HG03097 (cell line): ENCODE data around the gene PTCHD4.

Source experiments
- ATAC-seq: cut with Tn5 transposase; IDR thresholded peaks from one replicate; pipeline ENCODE4 v1.9.1; 2021; ENCODE audit not compliant: unreplicated experiment, low FRiP score

Gene PTCHD4

DNA sequence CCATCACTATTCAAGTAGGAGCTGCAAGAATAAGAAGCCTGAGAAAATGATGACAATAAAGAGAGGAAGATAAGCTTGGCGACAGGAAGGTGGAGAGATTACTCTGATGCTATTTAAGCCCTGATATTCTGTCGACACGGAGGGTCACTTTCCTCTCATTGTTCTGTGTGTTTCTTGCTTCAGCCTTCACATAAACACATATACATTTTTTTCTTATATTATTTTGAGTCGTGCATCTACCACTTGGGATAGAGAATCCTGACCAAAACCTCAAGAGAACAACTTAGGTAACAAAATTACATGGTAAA, 10.5 kb downstream of the PTCHD4 start:
- ATAC-seq = no peak

DNA sequence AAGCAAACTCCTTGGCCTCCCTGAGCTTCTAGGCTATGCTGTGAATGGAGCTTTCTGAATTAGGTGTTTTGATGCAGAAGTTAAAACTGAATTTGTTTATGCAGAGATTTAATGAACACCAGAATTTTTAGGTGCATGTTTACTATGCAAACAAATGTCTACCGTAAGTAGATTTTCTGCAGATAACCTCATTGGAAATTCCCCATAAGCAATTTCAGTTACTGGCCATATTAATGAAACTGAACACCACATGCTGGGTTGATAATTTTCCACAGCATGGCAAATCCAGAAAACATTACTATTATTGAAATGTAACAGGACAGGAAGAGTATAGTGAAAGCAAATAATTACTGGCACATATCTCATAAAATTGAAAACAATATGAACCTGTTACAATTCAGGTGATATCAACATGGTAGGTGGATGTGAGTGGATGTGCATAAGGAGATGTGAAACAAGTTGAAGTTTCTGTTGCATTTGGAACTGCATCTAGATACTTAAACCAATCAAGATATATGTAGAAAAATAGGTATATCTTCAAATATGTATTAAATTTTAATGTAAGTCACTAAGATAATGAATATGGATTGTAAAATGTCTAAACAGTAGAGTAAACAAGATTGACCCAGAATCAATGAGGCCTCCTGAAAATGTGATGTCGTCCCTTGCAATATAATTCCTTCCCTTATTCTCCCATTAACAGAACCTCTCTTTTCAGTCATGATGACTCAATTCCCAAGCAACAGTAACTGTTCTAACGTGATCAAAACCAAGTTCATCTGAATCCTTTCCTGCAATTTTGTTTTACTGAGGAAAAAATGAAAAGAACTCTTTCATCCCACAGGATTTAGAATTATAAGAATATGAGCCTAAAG, 11.0 kb downstream of the PTCHD4 start:
- no peak for ATAC-seq

DNA sequence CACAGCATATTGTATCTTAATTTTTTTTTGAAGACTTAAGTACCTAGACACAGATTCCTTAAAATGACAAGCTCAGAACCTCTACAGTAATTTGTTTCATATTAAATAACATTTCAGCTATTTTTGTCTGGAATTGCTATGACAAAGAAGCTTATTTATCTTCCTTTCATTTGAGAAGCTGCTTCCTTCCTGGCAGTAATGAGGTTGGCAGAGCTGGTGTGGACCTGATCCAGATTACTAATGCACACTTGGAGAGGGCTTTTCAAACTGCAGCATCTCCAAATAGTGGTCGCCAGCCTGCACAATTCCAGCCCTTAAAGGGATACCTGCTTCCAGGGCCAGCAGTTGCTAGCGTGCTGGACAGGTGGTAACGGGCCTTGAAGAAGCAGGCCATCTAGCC, 12.1 kb downstream of the PTCHD4 start:
- no peak for ATAC-seq

DNA sequence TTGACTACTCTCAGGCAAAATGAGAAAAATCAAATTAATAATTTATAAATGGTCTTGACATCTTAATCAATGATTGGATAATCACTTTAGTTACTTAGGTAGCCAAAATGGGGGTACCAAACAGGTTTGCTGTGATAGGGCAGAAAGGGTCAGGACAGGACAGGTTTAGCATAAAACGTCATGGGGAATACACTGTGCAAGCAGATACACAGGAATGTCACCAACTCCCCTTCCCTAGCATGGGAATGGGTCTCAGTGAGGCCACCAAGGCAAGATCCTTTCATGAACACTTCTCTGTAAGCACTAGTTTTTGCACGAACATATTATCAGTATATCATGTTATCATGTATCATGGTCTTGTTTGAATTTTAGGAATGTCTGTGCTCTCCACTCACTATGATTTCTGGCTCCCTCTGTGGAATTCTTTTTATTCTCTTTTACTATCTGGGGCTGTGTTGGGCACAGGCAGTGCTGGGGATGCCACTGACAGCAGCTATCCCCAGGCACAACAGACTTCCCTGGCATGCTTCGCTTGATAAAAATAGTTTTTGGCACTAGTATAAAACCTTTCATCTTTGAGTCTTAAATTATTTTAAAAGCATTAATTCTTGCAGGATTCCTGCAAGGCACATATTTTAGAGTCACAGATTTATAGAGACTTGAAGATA, 18.3 kb downstream of the PTCHD4 start:
- ATAC-seq = no peak

DNA sequence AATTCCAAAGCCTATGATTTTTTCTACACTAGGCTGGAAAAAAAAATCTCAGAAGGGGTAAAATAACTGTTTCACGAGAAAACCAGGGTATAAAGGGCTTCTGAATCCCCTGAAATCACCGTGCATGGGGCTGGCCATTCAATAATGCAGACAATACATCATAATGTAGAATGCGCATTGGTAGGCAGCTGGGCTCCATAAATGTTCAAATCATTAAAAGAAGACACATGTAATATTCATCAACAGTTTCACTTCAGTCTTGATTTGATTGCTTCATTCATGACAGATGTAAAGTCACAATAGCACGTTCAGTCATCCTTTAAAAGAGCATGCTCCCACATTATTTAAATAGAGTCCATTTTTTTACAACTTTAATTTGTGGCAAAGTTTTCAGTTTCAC, 20.5 kb downstream of the PTCHD4 start:
- ATAC-seq = no peak

DNA sequence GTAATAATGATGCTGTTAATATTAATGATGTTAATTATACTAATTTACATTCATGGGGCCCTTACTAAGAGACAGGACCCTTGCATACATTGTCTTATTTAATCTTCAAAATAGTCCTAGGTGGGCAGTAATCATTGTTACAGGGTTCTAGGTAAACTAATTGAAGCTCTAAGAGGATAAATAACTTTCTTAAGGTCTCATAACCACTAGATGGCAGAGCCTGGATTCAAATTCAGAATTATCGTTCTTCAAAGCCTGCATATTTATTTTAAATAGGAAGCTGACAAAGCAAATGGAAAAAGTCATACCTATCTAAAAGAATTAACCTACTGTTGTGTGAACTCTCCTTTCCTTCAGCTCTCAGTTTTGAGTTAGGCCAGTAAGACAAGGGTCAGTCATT, 23.5 kb downstream of the PTCHD4 start:
- no peak for ATAC-seq

DNA sequence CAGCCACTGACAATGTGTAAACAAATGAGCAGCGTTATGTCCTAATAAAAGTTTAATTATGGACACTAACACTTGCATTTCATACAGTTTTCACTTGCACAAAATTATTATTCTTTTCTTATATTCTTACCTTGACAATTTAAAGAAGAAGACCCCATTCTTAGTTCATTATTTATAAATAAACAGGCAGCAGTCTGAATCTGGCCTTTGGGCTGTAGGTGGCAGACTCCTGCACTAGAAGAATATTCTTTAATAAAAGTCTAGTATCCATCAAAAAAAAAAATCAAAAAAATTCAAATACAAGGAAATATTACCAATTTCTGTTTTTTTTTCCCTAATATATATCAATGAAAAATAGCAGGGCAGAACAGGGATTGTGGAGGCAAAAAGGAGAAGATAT, 24.8 kb downstream of the PTCHD4 start:
- ATAC-seq = no peak

DNA sequence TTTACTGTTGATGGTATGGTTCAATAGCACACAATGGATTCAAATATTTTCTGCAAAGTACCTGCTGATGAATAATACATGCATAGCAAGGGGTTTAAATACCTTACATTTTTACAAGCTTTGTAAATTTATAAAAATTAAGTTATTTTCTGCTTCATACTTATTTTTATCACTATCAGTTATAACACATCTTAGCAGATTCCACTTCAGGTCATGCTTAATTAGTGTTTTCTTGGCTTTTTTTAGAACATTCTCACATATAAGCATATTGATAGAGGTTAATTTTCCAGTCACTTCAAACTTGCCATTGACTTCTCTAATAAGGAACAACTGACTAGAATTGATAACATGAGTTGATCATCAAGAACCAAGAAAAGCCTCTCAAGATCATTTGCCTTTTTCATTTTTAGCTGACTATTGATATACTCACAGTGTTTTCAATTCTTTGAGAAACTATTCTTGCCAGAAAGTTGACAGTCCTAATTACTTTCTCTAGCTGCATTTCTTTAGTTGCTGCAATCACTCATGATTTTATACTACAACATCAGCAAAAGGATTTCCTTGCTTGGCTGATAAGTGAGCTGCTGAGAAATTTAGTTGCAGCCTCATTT, 25.8 kb downstream of the PTCHD4 start:
- ATAC-seq = no peak

DNA sequence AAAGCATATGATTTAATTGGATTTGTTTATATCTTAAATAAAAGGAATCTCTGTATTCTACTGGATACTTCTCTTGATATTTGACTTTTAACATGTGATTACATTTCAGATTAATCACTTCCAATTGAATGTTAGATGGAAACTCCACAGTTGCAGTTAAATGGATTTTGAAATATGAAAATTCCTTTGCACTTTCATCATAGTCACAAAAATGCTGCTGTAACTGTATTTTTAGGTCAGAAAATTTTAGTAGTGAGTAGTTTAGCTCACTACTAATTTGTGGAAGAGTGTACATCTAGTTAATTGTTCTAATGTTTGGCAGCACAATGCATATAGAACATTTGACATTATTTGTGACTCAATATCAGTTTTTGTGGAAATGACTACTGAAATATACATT, 26.8 kb downstream of the PTCHD4 start:
- no peak for ATAC-seq

DNA sequence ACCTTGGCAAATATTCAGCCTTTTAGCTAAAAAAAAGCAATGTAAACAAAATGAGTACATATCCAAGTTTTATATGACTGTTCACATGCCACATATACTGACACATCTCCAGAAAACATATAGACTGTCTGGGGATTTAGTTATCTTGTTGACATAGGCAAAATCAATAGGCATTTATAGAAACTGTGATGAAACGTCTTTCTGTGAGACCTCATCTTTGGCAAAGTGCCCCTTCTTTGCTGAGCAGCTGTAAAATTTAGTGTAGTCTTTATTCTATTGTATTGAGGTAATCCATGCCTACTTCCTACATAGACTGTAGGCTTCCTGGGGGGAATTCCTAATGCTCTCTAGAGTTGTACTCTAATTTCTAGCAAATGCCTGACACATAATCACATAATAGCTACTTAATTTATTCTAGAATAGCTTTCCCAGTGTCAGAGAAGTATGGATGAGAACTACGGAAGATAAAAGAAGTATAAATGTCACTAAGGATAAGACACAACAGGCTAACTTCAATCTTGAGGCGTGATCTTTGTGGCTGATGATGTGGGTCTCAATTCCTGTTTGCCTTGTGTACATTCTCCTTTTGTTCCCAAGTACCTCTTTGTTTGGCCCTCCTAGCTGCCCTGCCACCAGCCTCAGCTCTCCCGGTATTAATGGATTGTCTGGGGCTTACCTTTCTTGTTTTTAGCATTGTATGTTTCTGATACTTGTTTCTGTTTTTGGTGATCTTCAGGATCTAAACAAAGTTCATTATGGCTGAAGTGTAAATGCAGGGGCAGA, 30.6 kb downstream of the PTCHD4 start:
- ATAC-seq = no peak

DNA sequence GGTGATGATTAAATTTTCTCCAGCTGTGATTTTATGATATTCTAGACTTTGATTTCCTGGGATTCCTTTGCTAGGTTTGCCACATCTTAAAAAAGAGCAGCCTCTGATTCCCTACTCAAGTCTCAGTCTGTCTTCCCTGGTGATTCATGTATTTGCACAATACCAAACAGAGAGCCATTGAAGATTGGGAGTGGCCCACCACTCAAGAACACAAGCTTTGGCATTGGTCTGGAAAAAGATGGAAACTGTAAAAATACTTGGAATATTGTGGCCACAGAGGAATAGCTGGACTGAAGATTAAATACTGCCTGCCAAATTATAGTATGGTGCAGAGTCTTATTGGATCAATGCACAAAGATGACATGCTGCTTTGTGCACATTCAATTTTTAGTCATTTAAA, 32.9 kb downstream of the PTCHD4 start:
- no peak for ATAC-seq

DNA sequence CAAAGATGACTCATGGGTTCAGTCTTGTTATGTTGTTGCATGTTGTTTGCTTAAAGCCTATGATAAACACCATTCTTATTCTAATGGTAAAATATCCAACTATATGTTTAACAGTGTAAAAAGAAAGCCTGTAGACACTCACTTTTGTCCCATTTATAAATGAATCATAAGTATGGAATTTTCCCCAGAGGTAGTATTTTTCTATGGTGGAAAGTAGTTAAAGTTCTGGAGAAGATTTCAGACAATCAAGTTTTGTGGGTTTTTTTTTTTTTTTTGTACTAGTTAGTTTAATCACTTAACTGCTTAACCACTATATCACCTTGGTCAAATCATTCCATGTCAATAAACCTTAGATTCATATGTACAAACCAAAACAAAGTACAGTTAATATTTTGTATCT, 35.8 kb downstream of the PTCHD4 start:
- ATAC-seq = no peak

DNA sequence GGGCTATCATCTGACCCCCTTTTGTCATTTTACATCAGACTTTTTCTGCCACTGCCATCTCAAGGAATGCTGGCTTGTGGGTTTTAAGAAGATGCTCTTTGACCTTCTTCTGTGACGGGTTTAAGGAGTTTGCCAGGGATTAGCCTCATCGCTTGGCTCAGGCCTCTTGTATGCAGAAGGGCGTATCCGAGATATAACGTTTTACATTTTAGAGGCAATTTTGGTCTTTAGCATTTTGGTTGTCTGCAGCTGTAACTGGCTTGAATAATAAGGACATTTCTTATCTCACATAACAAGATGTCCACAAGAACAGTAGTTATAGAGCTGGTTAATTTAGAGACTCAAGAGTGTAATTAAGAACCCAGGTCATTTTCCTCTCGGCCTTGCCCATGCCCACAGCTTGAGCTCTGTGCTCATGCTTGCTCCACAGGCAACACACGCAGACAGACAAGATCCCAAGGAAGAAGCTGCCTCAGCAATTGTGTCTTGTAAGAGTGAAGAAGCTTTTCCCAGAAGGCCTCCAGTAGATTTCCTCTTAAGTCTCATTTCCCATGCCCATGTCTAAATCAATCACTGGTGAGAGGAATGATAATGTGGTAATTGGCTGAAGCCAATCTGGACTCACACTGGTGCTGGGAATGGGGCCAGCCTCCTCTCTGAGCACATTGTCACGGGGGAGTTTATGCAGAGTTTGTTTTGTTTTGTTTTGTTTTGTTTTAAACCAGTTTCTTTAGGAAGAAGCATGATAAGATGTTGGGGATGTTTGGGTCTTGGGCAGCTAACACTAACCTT, 36.8 kb downstream of the PTCHD4 start:
- ATAC-seq = no peak

DNA sequence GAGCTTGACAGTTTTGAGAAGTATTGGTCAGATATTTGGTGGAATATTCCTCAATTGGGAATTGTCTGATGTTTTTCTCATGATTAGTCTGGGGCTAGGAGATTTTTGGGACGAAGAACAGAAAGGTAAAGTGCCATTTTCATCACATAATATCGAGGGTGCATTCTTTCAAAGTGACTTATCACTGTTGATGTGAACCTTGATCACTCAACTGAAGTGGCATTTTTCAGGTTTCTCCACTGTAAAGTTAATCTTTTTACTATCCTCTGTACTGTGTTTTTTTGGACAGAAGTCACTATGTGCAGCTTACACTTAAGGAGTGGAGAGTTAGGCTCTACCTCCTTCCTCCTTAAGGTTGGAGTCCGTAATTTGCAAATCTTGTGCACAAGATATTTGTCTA, 39.2 kb downstream of the PTCHD4 start:
- ATAC-seq = no peak

DNA sequence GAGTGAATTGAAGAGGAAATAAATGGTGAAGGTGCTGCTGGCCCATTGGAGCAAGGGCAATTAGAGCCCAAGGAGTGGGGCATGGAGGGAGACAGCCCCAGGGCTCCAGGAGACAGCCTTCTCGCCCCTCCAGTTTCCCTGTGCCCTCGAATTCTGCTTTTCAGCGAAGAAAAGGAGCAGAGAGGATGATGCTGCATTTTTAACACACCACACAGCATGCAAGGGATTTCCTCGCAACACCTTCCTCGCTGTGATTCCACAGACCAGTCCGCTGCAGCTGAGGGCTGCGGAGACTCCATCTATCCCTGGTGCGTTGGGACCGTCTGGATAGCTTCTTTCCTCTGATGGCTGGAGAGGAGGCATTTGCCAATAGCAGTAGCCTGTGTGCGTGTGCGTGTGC, 41.7 kb downstream of the PTCHD4 start:
- ATAC-seq = no peak

DNA sequence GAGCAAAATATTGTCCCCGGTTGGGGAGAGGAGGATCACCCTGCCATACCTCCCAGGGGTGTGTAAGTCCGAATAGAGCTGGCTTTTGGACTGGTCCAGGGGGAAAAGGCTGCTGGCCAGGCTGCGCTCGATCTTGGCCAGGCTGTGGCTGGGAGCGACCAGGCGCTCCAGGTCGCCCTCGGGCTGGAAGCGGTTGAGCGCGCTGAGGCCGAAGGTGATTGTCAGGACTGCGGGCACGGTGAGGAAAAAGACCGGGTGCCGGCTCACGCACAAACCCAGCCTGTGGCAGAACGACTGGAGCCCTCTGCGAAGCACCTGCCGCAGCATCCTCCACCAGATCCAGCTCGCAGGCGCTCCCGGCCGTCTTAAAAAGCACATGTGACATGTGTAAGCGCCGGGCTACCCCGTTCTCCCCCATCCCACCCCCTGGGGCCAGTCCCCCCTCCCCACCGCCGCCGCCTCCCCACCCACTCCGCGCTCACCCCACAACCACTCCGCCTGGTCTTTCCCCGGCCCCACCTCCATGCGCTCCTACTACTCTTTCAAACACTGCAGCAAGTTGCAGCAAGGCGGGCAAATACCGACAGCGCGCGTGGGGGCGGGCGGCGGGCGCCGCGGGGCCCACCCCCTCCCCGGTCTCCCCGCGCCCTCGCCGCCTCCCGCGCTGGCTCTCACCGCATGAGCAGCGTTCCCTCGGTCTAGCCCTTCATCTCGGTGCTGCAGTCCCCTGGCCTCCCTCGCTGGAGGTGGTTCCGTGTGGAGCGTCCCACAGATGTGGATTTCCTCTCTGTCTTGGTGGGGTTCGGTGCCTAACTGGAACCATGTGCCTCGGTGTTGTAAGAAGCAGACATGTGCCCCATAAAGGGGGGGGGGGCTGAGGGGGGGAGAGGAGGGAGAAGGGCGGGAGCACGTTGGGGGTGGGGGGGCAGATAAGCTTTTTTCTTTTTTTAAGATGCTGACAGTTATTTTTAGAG, 42.4 kb downstream of the PTCHD4 start:
- no peak for ATAC-seq

DNA sequence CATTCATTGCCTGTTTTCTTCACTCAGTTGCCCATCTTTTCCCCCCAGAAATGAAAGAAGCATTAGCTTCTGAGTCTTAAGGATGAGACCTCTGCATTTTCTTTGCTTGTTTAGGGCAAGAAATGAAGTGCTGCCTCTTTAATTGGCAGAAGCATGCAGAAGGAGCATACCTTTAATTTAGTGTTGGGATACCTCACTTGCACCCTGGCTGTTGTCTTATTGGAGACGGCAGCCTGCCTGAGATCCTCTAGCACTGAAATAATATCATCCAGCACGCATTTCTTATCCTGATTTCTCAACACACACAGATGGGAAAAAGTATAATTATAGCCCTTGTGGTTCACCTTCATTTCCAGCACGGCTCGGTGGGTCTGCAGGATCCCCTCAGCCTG, 43.1 kb downstream of the PTCHD4 start:
- no peak for ATAC-seq

DNA sequence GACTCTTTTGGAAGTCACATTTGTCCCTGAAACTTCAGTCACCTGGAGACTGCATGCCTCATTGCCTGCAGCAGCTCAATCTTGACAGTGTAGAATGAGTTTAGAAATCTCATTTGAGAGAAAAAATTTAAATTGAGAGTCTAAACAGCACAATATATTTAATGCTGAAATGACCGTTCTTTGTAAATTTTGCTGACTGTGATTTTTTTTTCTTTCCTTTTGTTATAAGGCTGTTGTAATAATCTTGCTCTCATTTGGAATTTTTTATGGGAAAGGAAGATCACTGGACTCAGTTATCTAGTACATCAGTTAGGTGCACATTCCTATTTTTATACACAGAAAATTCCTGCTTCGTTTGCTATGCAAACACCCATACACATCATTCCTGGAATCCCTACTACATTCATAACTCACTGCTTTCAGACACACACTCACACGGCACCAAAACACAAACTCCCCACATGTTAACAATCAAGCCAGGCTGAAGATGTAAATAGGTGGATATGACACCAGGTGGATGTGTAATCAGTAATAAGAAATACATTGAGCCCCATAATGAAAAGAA, 43.8 kb downstream of the PTCHD4 start:
- ATAC-seq = no peak
